HL-60/S4 treated with retinoic acid at 250 ng/mL for 4 days and 3 days (cell line): ENCODE results near the gene CCDC137.

ENCODE experiments used
- in situ Hi-C: fragments of 300-500 bp; cut with MboI; formaldehyde crosslinking; loops from 2 replicates; pipeline ENCODE4 v1.7.0; 2022; ENCODE audit warnings: low sequenced_read_pairs

Gene CCDC137

GRCh38 chr17:81714412-81715106 lies 48.0 kb downstream of the CCDC137 start:
- in situ Hi-C loops = no loop called here

DNA sequence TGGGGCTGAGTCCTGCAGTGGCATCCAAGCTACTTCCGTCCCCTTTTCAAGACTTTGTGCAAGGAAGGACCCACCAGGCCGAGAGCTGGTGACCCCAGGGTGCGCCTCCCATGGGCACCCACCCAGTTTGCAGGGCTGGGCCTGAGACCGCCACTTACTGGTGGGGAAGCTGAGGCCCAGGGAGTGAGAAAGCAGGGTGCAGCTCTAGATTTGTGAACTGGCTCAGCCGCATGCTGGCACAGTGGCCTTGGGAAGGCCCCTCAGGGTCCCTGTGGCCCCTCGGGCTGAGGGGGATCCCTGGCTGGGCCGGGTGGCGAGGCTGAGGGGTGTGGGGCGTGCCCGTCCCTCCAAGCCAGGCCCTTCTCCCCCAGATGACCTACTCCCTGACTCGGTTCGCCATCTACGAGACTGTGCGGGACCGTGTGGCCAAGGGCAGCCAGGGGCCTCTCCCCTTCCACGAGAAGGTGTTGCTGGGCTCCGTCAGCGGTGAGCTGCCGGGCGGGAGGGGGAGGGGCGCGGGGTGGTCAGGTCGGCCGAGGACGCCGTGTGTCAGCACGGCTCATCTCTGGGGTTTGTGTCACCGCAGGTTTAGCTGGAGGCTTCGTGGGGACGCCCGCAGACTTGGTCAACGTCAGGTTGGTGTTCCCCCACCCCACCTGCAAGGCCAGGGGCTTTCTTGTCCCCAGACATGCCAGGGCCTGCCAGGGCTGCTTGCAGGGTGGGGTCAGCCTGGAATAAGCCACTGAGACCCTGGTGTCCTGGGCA lies 48.8 kb downstream of the CCDC137 start:
- in situ Hi-C loops = no loop called here

DNA sequence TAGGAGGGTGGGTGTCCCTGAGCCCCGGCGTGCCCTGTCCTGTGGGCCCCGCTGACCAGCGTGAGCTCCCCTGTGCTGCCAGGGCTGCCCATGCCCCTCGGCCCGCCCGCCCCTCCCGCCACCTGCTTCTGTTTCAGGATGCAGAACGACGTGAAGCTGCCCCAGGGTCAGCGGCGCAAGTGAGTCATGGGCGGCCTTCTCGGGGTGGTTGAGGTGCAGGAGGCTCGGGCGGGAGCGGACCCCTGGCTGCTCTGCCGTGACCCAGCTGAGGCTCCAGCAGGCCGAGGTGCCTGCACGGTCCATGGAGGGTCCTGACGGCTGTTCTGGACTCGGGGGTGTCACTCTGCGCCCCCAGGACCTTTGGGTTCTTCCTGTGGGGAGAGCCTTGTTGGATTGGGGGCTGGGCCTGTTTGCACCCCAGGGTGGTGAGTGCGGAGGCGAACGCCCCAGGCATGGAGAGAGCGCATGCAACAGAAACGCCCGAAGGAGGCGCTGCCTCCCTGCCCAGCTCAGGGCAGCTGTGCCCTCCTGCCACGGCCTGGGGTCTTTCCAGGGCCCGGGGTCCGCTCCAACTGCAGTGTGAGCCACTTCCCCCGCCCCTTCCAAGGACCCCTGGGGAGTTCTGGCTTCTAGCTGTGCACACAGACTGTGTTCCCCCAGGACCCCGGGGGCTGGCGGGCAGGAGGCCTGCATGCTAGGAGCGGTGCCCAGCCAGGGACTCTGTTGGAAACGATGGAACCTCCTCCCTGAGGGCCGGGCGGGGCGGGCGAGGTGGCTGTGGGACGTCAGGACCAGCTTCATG lies 49.5 kb downstream of the CCDC137 start:
- in situ Hi-C loops = no loop called here

GRCh38 chr17:81716674-81716996 lies 50.1 kb downstream of the CCDC137 start:
- in situ Hi-C loops = no loop called here

DNA sequence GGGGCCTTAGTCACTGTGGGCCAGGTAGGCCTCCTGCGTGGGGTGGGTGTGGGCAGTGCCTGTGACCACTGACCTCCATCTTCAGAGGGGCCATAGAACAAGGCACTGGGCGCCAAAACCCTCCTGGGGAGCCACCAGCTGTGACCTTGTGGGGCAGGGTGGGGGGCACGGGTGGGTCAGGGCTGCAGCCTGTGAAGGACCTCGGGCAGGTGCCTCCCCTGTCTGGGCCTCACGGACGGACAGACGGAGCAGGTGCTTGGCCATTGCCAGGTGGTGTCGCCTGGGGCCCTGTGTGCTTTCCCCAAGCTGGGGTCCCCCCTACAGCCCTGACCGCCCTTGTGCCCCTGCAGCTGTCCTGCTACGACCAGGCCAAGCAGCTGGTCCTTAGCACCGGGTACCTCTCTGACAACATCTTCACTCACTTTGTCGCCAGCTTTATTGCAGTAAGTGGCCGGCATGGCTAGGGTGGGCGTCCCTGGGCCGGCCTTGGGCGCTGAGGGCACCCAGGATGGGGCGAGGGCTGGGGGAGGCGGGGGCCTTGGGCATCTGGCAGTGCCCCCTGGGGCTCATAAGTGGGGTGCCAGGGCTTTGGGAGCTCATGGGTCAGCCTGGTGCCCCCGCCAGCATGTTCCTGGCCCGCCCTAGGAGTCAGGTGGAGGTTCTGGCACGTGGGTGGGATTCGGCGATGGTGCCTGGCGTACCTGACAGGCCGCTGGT lies 50.7 kb downstream of the CCDC137 start:
- in situ Hi-C loops = no loop called here

- in situ Hi-C loops = no loop called here
Measured at GRCh38 chr17:81717766-81718089, 51.2 kb downstream of the CCDC137 start.

- in situ Hi-C loops = no loop called here
Measured at GRCh38 chr17:81719410-81720266, 53.1 kb downstream of the CCDC137 start.

DNA sequence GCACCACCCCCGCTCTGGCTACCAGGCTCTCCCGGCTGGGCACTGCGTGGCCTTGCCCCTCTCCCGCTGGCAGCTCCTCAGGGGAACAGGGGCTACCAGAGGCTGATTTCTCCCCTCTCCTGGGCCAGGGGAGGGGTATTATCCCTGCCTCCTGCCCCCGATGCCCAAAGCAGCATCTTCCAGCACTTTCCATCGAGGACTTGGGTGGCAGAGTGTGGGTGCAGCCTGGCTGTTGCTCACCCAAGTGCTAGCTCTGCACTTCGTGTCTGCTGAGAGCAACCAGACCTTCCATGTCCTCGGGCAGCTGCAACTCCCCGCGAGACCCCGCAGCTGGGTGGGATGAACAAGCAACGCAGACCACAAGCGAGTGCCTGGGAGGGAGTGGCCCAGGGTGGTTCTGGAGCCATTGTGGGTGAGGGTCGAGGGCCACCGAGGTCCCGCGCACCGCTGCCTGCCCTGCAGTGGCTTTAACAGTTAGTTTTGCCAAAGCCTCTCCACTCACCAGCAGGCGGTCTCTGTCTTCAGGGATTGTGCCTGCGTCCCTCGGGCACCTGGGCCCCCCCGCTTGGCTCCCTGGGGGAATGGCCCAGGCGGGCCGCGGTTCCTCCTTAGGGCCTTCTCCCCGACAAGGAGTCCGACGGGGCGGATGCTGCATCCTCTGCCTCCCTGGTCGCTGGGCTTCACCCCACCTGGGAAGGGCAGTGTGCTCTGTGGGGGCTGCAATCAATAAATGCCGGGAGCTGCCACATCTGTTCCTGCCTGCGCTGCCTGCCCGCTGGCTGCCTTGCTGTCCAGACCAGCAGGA lies 53.9 kb downstream of the CCDC137 start:
- in situ Hi-C loops = no loop called here

DNA sequence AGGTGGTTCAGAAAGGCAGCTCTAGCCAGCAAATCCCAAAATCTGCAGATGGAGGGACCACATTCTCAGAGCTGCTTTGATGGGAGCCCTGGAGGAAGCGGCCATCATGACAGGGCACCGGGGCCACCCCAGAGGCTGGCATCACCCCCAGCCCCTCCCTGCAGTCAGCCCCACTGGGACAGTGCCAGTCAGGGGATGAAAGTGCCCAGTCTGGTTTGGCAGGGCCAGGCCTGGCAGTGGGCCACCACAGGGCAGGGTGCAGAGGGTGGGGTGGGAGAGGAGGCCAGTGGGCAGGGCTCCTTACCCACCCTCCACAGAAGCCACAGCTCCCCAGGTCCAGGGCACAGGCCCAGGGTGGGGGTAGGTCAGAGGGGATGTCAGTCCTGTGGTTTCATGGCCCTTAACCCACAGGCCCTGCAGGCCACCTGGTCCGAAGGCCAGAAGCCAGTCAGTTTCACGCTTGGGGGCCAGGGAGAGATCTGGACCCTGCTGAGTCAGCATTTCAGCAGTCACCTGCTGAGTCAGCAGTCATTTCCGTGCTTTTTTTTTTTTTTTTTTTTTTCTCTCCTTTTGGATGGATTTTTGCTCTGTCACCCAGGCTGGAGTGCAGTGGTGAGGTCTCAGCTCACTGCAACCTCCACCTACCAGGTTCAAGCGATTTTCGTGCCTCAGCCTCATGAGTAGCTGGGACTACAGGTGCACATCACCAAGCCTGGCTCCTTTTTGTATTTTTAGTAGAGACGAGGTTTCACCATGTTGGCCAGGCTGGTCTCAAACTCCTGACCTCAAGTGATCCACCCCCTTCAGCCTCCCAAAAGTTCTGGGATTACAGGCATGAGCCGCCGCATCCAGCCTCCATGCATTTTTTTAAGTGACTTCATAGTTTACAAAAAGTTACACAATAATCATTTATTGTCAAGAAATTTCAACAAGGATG lies 55.9 kb downstream of the CCDC137 start:
- in situ Hi-C loops = no loop called here
